ENCODE data around the gene FRMD1.
"Not testable (repeated sequence)": the region's sequence is repeated elsewhere in the genome, so short reads cannot be mapped to it uniquely, and the experiment has no call there.

FRMD1 gene

GRCh38 chr6:168093634-168094033 lies 14.6 kb upstream of the FRMD1 start:
- DNase-seq = no peak

- no peak for DNase-seq
Measured at GRCh38 chr6:168093071-168093505, 14.1 kb upstream of the FRMD1 start.

- no peak for DNase-seq
Measured at GRCh38 chr6:168092541-168092940, 13.5 kb upstream of the FRMD1 start.

- DNase-seq = no peak
Measured at GRCh38 chr6:168091381-168092264, 12.6 kb upstream of the FRMD1 start.

- no peak for DNase-seq
Measured at GRCh38 chr6:168090706-168091105, 11.7 kb upstream of the FRMD1 start.

- no peak for DNase-seq
Measured at GRCh38 chr6:168090064-168090690, 11.2 kb upstream of the FRMD1 start.

GRCh38 chr6:168089186-168090063 lies 10.4 kb upstream of the FRMD1 start:
- no peak for DNase-seq

- DNase-seq = no peak
Measured at GRCh38 chr6:168088161-168089053, 9.4 kb upstream of the FRMD1 start.

- DNase-seq = no peak
Measured at GRCh38 chr6:168087436-168088160, 8.6 kb upstream of the FRMD1 start.

- DNase-seq = no peak
Measured at GRCh38 chr6:168086616-168087015, 7.6 kb upstream of the FRMD1 start.

GRCh38 chr6:168086066-168086465 lies 7.1 kb upstream of the FRMD1 start:
- no peak for DNase-seq

- DNase-seq = no peak
Measured at GRCh38 chr6:168084465-168085160, 5.6 kb upstream of the FRMD1 start.

GRCh38 chr6:168083514-168083885 lies 4.5 kb upstream of the FRMD1 start:
- no peak for DNase-seq

GRCh38 chr6:168082860-168083513 lies 4.0 kb upstream of the FRMD1 start:
- DNase-seq = no peak

- no peak for DNase-seq
Measured at GRCh38 chr6:168081858-168082546, 3.0 kb upstream of the FRMD1 start.

- no peak for DNase-seq
Measured at GRCh38 chr6:168080393-168081077, 1.5 kb upstream of the FRMD1 start.

GRCh38 chr6:168078175-168078942 lies 653 bp downstream of the FRMD1 start:
- DNase-seq = no peak

GRCh38 chr6:168077401-168077800 lies 1.6 kb downstream of the FRMD1 start:
- not testable (repeated sequence) for DNase-seq

Data from stimulated activated CD4-positive, alpha-beta T cell treated with anti-CD3 and anti-CD28 coated beads, Interleukin-2, amount 100 ng/mL, for 48 hours (primary cell).